GM18861 (cell line): ENCODE results near the gene FAM53B.

Experiments used
- ATAC-seq: cut with Tn5 transposase; IDR thresholded peaks from one replicate; pipeline ENCODE4 v1.9.1; 2021; ENCODE audit not compliant: unreplicated experiment

Gene FAM53B

DNA sequence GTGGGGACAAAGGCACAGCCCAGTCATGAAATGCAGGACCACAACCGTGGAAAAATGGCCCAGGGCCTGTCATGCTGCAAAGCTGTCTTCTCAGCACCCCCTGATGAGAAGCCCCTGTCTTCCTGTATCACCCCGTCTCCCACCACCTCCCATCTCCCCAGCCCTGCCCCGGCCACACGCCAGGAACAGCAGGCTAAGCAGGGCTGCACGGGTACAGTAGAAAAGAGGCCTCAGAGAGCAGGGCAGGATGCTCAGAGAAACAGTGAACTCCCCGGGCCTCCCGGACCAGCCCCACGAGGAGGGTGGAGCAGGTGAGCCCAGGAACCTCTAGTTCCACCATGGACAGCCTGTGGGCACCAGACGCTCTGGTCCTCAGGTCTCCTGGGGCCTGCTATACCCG lies 77.7 kb downstream of the FAM53B start:
- ATAC-seq: no peak

DNA sequence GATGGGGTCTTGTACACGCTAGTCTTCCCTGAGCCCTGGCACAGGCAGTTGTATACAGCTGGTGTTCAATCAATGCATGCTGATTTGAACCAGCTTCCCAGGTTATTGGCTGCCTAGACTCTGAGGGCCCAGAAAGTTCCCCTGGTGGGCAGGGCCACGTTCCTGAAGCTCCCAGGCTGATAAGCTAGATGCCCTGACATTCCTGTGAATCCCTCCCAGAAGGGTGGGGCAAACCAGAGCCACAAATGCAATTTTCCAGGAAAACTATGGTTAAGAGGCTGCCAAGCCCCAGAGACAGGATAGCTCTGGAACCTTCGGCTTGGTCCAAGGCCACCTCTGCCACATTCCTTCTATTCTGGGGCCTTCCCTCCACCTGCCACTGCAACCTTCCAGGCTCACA lies 78.2 kb downstream of the FAM53B start:
- no peak for ATAC-seq

DNA sequence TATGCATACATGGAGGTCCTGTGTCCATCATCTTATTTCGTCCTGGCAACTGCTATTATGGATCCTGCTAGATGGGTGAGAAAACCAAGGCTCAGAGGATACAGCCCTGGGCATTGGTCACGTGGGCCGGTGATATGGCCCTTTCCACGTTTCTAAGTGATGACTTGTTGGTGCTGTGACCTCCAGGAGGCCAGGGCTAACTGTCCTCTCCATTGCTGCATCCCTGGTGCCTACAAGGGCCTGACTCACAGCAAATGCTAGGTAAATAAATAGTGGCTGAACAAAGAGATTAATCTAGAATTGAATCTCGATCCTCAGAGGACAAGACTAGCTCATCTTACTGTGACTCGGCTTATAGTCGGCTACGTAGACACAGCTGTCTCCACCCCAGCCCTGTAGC lies 78.6 kb downstream of the FAM53B start:
- ATAC-seq: no peak

DNA sequence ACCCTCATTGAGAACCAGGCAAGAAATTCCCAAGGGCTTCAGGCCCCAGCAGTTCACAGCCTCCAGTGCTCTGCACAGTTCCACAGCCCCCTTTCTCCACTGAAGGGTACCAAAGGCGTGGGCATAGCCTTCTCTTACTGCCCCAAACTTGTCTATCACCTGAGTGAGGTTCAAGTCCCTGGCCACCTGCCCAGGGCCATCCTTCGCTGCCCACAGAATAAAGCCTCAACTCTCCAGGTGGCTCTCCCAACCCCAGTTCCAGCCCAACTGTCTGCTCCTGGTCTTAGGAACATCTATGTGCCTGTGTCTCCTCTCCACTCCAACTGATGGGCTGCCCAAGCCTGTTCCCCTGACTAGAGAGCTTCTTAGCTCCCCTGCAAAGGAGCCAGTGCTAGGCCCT lies 79.1 kb downstream of the FAM53B start:
- no peak for ATAC-seq

DNA sequence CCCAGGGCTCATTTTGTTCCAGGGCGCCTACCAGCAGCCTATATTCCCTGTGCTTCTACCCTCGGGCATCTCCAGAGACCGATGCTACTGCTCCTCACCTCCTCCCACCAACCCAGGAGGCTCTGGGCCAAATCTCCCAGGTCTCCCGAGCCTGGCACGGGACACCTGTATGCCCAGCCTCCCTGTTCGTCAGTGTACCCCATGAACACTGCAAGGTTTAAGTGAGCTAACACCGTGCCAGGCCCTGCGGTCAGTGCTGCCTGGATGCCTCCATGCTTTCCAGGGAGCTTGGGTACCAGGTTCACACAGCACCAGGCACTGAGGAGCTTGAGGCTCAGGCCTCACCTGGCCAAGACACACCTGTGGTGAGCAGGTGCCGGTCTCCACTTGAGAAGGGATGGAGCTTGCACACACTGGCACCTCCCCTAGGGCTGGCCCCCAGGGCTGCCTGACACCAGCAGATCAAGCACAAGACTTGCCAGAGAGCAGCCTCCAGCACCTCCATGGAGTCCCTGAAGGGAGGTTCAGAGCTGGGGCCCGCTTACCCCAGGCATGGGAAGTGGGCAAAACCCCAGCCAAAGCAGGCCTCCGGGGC lies 80.3 kb downstream of the FAM53B start:
- no peak for ATAC-seq

DNA sequence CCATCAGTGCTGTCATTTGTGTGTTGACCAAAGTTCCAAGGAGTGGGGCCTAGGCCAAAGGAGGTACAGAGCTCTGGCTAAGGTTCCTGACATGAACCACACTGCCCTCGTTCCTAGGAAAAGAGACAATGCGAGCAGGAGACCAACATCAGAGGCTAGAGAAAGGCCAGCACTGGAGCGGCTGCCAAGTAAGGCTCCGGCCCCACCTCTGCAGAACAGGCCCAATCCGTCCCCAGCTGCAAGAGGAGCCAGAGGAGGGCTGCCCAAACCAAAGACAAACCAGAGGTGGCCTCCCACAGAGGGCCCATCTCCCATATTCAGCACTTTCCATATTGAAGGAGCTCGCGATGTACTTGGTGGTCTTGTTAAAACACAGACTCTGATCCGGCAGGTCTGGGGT lies 81.0 kb downstream of the FAM53B start:
- ATAC-seq: no peak

DNA sequence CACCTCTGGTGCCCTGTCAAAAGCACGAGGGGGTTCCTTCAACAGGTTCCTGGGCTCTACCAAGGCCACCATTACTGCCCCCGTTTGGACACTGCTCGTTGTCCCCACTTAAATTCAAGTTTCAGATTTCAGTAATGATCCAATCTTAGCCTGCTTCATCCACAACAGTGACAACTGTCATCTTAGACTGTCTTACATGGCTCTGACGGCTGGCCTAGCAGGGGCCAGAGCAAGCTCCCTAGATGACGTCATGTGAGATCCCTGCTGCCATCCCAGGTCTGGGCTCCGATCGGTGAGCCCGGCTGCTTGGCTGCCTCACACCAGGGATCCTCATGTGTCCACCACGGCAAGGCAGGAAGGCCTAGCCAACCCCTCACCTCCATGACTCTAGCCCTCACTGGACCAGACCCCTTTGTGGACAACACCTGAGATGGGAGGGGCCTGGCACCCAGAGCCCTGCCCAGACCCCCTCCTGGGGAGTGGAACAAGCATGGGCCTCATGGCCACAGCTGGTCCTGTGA lies 82.5 kb downstream of the FAM53B start:
- no peak for ATAC-seq

DNA sequence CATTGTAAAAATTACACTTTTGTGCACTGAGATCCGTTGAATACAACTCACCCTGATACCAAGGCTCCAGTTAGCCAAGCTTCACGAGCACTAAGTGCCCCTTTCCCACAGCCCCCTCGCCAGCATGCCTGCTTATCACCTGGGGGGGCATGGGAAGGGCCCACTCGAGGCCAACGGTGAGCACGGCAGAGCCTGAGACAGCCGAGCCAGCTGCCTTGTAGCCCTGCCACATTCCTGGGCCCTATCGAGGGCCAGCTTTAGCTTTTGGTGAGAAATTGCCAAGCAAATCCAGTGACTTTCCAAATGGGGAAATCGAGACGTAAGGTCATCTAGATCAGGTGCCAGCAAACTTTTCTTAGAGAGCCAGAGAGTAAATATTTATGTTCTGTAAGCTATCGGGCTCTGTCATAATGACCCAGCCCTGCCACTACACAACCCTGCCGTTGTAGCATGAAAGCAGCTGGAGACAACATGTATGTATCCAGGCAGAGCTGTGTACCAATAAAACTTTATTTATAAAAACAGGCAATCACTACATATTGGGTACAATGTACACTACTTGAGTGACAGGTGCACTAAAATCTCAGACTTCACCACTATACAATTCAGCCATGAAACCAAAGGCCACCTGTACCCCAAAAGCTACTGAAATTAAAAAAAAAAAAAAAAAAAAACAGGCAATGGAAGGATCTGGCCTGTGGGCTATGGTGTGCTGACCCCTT lies 83.6 kb downstream of the FAM53B start:
- ATAC-seq: no peak

DNA sequence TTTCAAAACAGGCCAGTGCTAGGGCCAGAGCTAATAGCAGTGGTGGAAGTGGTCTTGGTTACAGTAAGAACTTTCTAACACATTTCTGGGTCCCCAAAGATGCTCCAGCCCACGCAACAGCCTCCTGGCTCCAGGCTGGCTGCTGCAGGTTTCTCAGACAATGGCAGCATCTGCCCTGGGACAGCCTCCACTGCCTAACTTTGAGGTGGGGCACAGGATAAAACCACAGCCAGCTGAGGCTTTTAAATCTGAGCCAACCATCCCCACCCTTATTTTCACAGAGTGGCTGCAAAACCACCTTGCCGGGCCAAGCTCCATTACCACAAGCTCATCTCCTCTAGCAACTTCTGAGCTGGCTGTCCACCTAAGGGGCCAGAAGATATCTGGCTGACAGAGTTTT lies 84.8 kb downstream of the FAM53B start:
- ATAC-seq: no peak

DNA sequence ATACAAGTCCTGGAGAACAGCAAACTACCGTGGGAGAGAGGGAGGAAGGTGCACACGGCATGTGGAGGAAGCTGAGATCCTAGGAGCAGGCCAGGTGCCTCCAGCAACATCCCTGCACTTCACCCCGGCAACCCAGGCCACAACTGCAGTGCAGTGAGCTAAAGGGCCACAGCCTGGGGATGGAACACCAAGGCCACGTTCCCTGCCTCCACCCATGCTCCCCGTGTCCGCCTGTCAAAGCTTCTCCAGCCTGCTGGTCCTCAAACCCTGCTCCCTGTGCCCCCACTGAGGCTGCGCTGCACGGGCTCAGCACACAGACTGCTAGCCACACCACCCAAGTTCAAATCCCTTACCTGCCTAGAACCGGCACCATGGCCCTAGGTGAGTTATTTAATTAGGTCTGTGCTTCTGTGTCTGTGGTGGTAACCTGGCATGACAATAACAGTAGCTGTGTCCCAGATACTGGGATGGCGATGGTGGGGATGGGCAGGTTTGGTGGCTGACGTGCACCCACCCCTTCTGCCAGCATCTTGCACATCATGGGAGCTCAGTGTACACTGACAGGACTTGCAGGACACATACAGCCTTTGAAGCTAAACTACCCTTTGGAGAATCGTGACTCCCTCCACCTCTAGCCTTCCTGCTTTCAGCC lies 85.5 kb downstream of the FAM53B start:
- ATAC-seq: no peak

DNA sequence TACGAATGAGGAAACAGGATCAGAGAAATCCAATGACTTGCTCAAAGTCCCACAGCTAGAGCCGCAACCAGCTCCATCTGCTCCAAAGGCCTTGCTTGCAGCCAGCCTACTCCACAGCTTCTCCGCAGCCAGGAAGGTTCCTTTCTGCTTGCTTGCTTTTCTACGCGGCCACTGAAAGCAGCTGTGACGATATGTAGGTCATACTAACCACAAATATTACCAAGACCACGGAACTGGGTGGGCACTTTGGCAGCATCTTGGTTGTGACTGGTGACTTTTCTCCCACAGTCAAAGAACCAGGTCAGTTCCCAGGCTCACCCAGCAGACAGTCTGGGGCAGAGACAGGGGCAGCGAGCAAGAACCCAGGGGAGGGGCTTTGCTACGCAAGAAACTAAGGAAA lies 86.4 kb downstream of the FAM53B start:
- ATAC-seq: no peak

DNA sequence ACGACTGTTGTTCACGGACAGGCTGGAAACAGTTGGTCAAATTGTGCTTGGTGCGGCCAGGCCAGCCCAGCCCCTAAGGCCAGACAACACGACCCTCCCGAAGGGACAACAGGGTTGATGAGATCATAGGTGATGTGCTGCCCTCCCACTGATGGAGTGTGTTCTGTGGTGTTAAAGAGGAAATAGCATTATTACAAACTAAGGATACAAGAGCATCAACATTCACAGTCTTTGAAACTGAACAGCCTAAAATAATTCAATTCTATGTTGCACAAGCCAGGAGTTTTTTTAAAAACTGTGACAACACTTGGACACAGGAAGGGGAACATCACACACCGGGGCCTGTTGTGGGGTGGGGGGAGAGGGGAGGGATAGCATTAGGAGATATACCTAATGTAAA lies 87.6 kb downstream of the FAM53B start:
- no peak for ATAC-seq

DNA sequence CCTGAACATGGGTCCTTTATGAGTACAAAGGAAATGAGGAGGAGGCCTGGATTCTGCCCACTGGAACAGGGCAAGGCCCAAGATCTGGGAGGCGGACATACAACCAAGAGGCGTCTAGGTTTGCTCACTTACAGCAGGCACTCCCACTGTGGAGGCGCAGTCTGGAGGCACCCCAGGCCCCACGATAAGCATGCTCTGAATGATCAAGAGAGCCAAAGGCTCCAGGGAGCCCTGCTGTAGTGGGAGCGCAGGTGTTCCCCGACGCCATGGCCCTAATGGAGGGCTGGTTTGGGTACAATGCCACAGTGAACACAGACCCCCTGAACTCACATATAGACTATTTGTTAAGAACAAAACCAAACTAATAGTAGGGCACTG lies 88.1 kb downstream of the FAM53B start:
- no peak for ATAC-seq

DNA sequence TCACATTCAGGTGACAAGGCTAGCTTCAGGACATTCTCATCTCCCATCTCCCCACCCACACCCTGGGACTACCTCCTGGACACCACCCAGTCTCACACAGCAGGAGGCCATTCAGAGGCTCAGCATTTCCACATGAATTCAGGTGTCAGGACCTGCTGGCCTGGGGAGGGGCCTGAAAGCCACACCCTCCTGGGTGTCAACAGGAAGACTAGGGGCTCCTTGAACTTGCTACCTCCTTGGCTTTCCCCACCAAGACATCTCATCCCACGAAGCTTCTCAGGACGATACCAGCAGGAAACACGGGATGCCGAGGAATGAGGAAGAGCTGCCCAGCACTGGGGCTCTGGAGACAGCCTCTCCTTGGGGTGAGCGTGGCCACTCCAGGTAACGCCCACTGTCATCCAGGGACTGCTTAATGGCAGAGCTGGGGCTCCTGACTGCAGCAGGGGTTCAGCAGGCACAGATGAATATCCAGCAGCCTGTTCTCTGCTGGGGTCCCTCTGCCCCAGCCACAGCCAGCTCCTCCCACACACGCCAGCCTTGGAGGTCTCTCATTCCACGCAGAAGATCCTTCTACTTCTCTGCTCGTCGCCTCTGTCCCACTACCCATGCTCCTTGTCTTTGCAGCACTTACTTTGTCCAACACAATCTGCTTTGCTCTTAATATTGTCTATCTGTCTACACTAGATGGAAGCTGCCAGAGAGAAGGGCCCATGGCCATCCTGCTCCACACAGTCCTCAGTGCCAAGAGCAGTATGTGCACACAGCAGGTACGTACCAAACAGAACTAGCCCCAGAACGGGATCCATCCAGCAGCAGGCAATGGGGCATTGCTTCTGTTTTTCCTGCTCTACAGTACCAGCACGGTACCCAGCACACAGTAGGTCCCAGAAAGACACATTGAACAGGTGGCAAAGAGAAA lies 88.7 kb downstream of the FAM53B start:
- no peak for ATAC-seq

DNA sequence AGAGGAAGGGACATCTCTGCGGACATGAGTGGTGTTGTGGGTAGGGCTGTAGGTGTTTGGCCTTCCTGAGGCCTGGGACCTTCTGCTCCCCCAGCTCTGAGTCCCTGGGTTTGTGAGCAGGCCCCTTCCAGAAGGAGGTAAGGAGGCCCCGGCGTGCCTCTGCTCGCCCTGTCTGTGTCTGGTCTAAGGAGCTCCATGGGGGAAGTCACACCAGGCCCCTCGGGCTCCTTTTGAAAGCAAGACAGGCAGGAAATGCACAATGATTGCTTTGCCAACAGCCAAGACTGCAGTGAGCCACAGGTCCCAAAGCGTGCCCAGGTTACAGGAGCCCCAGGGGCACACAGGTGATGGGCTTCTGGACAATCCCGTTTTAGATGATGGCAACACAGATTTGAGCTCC lies 89.5 kb downstream of the FAM53B start:
- ATAC-seq: no peak

DNA sequence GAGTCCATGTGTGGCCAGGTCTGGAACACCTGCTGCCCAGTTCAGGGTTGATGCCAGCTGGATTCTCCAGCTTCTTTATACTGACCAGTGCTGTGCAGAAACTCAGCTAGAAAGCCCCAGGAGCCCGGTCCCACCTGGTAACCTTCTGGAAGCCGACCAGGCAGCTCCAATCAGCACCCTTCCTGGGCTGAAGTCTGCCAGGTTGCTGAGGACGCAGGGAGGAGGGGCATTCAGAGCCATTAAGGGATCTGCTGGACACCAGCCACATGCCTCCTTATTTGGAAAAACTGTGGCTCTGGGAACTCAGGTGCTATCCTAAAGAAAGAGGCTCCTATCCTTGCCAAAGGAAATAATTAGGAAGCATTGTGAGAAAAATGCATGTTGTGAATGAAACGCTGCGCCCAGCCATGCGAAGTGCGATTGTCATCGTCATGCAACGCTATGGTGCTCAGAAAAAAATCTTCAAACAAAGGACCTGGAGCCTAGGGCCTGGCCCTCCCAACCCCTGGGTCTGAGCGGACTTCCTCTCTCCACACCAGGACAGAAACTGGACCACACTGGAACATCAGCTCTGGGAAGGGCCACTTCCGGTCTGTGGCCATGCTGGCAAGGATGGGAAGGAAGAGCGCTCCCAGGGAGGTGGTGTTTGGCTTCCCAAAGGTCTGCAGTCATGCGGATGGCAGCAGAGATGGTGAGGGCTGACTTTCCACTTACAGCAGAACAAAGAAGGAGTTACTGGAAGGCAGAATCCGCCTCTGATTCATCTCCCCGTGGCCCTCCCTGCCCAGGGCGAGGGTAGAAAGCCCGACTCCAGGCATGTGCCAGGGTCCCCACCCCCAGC lies 90.1 kb downstream of the FAM53B start:
- ATAC-seq: no peak

DNA sequence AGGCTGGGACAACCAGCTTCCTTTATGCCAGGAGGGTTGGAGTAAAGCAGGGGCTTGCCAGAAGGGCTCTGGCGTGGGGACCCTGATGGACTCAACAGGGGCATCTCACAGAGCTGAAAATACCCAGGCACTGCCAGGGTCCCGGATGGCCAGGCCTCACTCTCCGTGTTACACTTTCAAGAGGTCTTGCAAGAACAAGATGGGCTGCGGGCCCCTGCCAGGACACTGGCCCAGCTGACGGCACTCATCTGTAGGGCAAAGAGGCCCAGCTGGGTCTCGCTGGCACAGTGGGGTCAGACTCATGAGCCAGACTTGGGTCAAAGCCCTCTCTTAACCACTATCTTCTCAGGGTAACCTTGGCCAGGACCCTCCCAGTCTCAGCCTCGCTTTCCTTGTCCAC lies 90.9 kb downstream of the FAM53B start:
- ATAC-seq: no peak

DNA sequence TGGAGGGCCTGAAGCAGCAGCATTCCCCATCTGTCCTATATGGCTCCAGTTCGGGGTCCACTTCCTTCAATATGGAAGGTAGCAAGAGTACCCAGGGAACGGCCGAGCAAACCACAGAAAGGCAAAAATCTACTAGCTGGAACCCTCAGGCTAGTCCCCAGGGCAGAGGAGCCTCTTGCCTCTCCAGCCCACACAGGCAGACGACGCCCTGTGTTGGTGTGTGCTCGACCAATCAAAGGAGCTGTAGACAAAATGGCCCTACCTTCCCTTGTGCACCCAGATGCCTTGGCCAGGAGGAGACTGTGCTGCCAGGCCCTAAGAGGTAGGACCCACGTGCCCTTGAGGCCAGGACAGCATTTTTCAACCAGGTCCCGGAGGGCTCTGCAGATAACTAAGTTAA lies 91.5 kb downstream of the FAM53B start:
- no peak for ATAC-seq

DNA sequence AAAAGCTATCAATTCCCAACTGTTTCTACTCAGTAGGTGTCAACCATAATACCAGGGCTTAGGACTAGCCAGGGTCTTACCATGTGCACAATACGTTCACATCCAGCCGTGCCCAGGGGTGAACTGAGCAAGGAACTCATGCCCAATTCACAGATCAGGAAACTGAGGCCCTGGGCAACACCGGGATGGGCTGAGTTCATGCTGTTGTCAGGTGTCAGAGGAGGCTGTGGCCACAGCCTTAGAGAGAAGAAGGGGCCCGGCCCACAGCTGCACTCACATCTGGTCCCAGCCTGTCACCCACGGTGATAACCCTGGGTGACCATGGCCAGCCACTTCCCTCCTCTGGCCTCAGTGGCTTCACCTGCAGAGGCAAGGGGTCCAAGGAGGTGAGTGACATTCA lies 92.0 kb downstream of the FAM53B start:
- no peak for ATAC-seq

DNA sequence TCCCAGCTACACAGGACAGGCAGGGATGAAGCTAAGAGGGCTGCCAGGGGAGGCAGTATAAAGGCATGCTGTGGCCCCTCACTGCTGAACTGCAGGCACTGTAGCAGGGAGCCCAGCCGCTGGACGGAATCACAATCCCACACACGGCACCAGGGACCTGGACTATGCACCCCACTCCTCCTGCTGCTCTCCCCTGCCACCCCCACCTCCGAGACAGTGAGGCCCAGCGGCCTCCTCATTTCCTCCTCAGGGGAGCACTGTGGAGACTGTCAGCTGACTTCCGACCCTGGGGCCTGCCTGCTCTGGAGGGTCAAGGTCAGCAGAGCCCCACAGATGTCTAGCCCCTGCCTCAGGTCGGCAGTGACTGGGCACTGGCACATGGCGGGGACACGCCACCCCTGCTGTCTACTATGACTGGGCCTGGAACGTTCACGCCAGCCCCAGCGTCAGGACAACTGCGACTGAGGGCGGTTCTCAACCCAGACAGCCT lies 92.7 kb downstream of the FAM53B start:
- ATAC-seq: no peak
